Esophagus squamous epithelium (tissue), 5 donors: Measurements from ENCODE around the gene PSMD13. TPM values are rescaled to one million over a fixed set of nuclear protein-coding genes. Genes with fewer than 3 reads are reported as not detected.
A peak's percentile ranks its signal among the peaks of the same experiment; 100 is the strongest.

Source experiments
- DNase-seq: peaks from one replicate; lab custom pipeline; 2025; lab: John Stamatoyannopoulos, UW
- H3K27ac ChIP-seq, 4 donors: fragments of 200-600 bp; sonication (generic); one replicate each; pipeline ENCODE4 v1.5.1; 2016 to 2019; ENCODE audit warnings: mild to moderate bottlenecking in 1 of 4
- H3K27me3 ChIP-seq, 4 donors: fragments of 200-600 bp; sonication (generic); 1 replicate in 3 of 4; 2 replicates in 1 of 4; pipeline versions ENCODE4 v1.5.1 to v1.6.0; 2017 to 2021; ENCODE audit warnings: antibody characterized with exemption in 1 of 4
- H3K36me3 ChIP-seq, 3 donors: fragments of 200-600 bp; sonication (generic); one replicate each; pipeline ENCODE4 v1.5.1; 2016 to 2019
- H3K4me1 ChIP-seq, 3 donors: fragments of 200-600 bp; sonication (generic); one replicate each; pipeline ENCODE4 v1.5.1; 2017 to 2019
- H3K4me3 ChIP-seq, 4 donors: fragments of 200-600 bp; sonication (generic); 1 replicate in 3 of 4; 2 replicates in 1 of 4; pipeline ENCODE4 v1.5.1; 2016 to 2019; ENCODE audit warnings: mild to moderate bottlenecking in 2 of 4, moderate library complexity in 1 of 4
- H3K9me3 ChIP-seq, 3 donors: fragments of 200-600 bp; sonication (generic); one replicate each; pipeline ENCODE4 v1.5.1; 2016 to 2019
- CTCF ChIP-seq, 6 experiments: fragments of 450-650 bp in 4 of 6; fragments of 200-600 bp in 2 of 6; sonication (generic) in 2 of 6; IDR thresholded peaks; one replicate each; pipeline ENCODE4 v1.5.1; 2016 to 2019; ENCODE audit warnings: antibody characterized with exemption in 6 of 6, mild to moderate bottlenecking in 4 of 6, moderate library complexity in 4 of 6
- POLR2A ChIP-seq, 4 donors: fragments of 450-650 bp; IDR thresholded peaks; one replicate each; pipeline ENCODE4 v1.6.1; 2017; ENCODE audit warnings: antibody characterized with exemption in 4 of 4, mild to moderate bottlenecking in 4 of 4, moderate library complexity in 3 of 4
- WGBS, 2 donors: methylation state at CpG; one replicate each; pipeline ENCODE4 v1.1.5; 2018; 5-methylcytosine and 5-hydroxymethylcytosine counted together
- intact Hi-C: fragments of 100-400 bp; cut with DNase I; formaldehyde crosslinking; loops from one replicate; pipeline ENCODE4 v1.15.0; 2022
- total RNA-seq, 4 donors: library from RNA; depleted of rRNA; stranded (reverse); fragments of >200 nt; gene quantifications; one replicate each; pipeline ENCODE4 v1.1.0, GENCODE V29; 2016
- donor health status: DM: yes; HTN: yes; CAD: no.

The PSMD13 gene
- total RNA-seq, 4 donors from 2014 or later, result 46.4 to 116 (median 105) TPM

DNA sequence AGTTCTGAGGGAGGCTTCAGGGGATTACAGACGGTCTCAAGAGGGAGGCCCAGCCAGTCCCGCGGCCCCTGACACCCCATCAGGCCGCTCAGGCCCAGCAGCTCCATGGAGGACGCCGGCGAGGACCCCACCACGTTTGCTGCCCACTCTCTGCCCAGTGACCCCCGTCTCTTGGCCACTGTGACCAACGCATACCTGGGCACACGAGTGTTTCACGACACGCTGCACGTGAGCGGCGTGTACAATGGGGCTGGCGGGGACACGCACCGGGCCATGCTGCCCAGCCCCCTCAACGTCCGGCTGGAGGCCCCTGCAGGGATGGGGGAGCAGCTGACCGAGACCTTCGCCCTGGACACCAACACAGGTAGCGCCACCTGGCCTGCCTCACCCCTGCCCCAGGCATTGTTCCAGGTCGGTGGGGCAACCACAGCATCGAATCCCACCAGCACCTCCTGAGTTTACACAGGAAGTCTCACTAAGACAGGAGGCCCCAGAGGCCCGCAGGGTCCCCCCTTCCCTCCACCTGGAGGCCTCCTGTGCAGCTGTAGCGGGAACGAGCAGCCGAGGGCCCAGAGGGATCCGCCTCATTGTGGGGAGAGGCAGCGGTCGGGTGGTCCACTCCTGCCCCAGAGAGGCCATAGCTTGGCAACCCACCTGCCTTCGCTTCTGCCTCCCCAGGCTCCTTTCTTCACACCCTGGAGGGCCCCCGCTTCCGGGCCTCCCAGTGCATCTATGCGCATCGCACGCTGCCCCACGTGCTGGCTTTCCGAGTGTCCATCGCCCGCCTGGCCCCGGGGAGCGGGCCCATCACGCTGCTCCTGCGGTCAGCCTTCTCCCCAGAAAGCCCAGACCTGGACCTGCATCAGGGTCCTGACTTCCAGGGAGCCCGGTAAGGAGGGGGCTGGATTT, 53.2 kb downstream of the PSMD13 start:
- TF ChIP-seq POLR2A (IDR thresholded peaks at IDR 0.05), result no peak
- no peak for TF ChIP-seq CTCF (IDR thresholded peaks at IDR 0.05)
- intact Hi-C loops, result no loop called here

GRCh38 chr11:290621-291231, 54.0 kb downstream of the PSMD13 start:
- H3K36me3 ChIP-seq, result peaks cover 0 to 32% (median 0%) of the 10 kb centered on the region in 3 donors
- WGBS, 2 donors, result 92% methylated on average over 7 of the region's 13 CpGs; no CpG with 5 or more reads in 1 of the 2 donors
- peaks cover 10 to 29% (median 17%) of the 10 kb centered on the region in 3 donors for H3K4me1 ChIP-seq
- no peak for DNase-seq
- no peak for TF ChIP-seq CTCF (IDR thresholded peaks at IDR 0.05)
- TF ChIP-seq POLR2A (IDR thresholded peaks at IDR 0.05), result no peak
- peaks cover 0 to 34% (median 2%) of the 10 kb centered on the region in 4 donors for H3K27me3 ChIP-seq
- H3K4me3 ChIP-seq, result no peak overlapping the region
- no peaks in the 10 kb centered on the region for H3K9me3 ChIP-seq
- H3K27ac ChIP-seq, result no peak overlapping the region
- intact Hi-C loops, result no loop called here

More for the DNA sequence above, 53.2 kb downstream of the PSMD13 start:
- 81 to 89% methylated on average over 16 to 21 of the region's 48 CpGs for WGBS, 2 donors
- no peak for DNase-seq
- H3K9me3 ChIP-seq, result no peaks in the 10 kb centered on the region
- H3K4me1 ChIP-seq, result peaks cover 10 to 29% (median 17%) of the 10 kb centered on the region in 3 donors
- peaks cover 0 to 32% (median 0%) of the 10 kb centered on the region in 3 donors for H3K36me3 ChIP-seq
- peak overlapping the region in 3 of 4 donors; percentile 40 to 84 (median 79) for H3K27ac ChIP-seq
- peaks cover 0 to 40% (median 2%) of the 10 kb centered on the region in 4 donors for H3K27me3 ChIP-seq
- H3K4me3 ChIP-seq, result peak overlapping the region in 3 of 4 donors; percentile 55 to 95 (median 76)

- WGBS, 2 donors, result 86 to 88% methylated on average over 18 to 34 of the region's 44 CpGs
- no peak overlapping the region for H3K27ac ChIP-seq
- peaks cover 0 to 34% (median 2%) of the 10 kb centered on the region in 4 donors for H3K27me3 ChIP-seq
- H3K4me3 ChIP-seq, result no peak overlapping the region
- peaks cover 0 to 32% (median 0%) of the 10 kb centered on the region in 3 donors for H3K36me3 ChIP-seq
- no peak for TF ChIP-seq CTCF (IDR thresholded peaks at IDR 0.05)
- no peak for TF ChIP-seq POLR2A (IDR thresholded peaks at IDR 0.05)
- peaks cover 10 to 29% (median 17%) of the 10 kb centered on the region in 3 donors for H3K4me1 ChIP-seq
- H3K9me3 ChIP-seq, result no peaks in the 10 kb centered on the region
- intact Hi-C loops, result no loop called here
- no peak for DNase-seq
Measured at GRCh38 chr11:291281-292210, 54.8 kb downstream of the PSMD13 start.

GRCh38 chr11:292211-293121, 55.7 kb downstream of the PSMD13 start:
- Histone ChIP-seq H3K27ac (no peak overlapping the region), H3K27me3 (peaks cover 0 to 33% (median 2%) of the 10 kb centered on the region in 4 donors), H3K36me3 (peaks cover 0 to 32% (median 0%) of the 10 kb centered on the region in 3 donors), H3K4me1 (peaks cover 14 to 34% (median 20%) of the 10 kb centered on the region in 3 donors), H3K9me3 (no peaks in the 10 kb centered on the region), H3K4me3 (no peak overlapping the region)
- no peak for DNase-seq
- 85 to 96% methylated on average over 5 to 10 of the region's 29 CpGs for WGBS, 2 donors
- intact Hi-C loops, result no loop called here
- no peak for TF ChIP-seq CTCF (IDR thresholded peaks at IDR 0.05)
- TF ChIP-seq POLR2A (IDR thresholded peaks at IDR 0.05), result no peak
